K562 (cell line): ENCODE data around the gene ERMN. TPM values are rescaled to one million over a fixed set of nuclear protein-coding genes. Genes with fewer than 3 reads are reported as not detected.

Experiments used
- ATAC-seq: fragments of 200-7000 bp; cut with Tn5 transposase; 3 replicates; pipeline ENCODE4 v1.9.1; 2020; ENCODE audit warnings: moderate library complexity
- BruUV-seq: library from RNA; stranded (reverse); fragments of 400-500 nt; replicated peaks from 2 replicates; lab custom pipeline; 2021; lab: Mats Ljungman, UMichigan
- CTCF ChIA-PET: fragments of 300-600 bp; formaldehyde crosslinking; extraction: SDS; loops from one replicate; lab custom pipeline; 2021; ENCODE audit warnings: low intra/inter-chr PET ratio; lab: Yijun Ruan, JAX
- POLR2A ChIA-PET: fragments of 300-600, 350-650 bp; sonication (Branson Sonifier 250); formaldehyde crosslinking; extraction: SDS; loops from one replicate; lab custom pipeline; 2021; ENCODE audit warnings: antibody characterized with exemption, inconsistent platforms; lab: Yijun Ruan, JAX
- DNase-seq, 4 experiments: peaks; one replicate each; pipeline versions ENCODE4 v3.0.0 to v3.0.0-alpha.2; 2011 to 2018; ENCODE audit warnings: low spot score in 3 of 4, mixed read lengths in 3 of 4; ENCODE audit errors: extremely low read depth in 1 of 4
- FAIRE-seq: peaks from 2 replicates; lab custom pipeline; 2011; peaks lifted over from hg19 to GRCh38; lab: Jason Lieb, UNC
- H2AFZ ChIP-seq: 2 replicates; pipeline ENCODE4 v1.6.0; 2011; ENCODE audit warnings: low read depth, low read length, control low read depth, inconsistent platforms
- H3K27ac ChIP-seq: fragments of 200-600 bp; 3 replicates; pipeline ENCODE4 v1.8.0; 2011; ENCODE audit warnings: low read depth, mild to moderate bottlenecking, control low read depth, inconsistent platforms, low read length, moderate library complexity, mixed read lengths; ENCODE audit errors: extremely low read depth
- H3K27me3 ChIP-seq, 2 experiments: fragments of 300-600 bp in 1 of 2; 2 replicates in 1 of 2; 3 replicates in 1 of 2; pipeline versions ENCODE4 v1.6.0 to v1.8.0; 2011; ENCODE audit warnings: inconsistent platforms in 2 of 2, low read length in 2 of 2, mild to moderate bottlenecking in 1 of 2, mixed read lengths in 1 of 2, moderate library complexity in 1 of 2; ENCODE audit not compliant: control insufficient read depth in 2 of 2, insufficient read depth in 2 of 2
- H3K36me3 ChIP-seq: fragments of 300-600 bp; 3 replicates; pipeline ENCODE4 v1.8.0; 2011; ENCODE audit warnings: mild to moderate bottlenecking, low read length, inconsistent platforms; ENCODE audit not compliant: control insufficient read depth, insufficient read depth
- H3K4me1 ChIP-seq, 2 experiments: fragments of 200-600 bp in 1 of 2; replicated peaks in 1 of 2; 2 replicates in 1 of 2; 3 replicates in 1 of 2; pipeline versions ENCODE4 v1.5.1 to v1.8.0; 2011; ENCODE audit warnings: inconsistent platforms in 2 of 2, low read length in 2 of 2, mild to moderate bottlenecking in 1 of 2, mixed read lengths in 1 of 2, moderate library complexity in 1 of 2; ENCODE audit not compliant: control insufficient read depth in 2 of 2, insufficient read depth in 2 of 2
- H3K4me2 ChIP-seq: 2 replicates; pipeline ENCODE4 v1.6.1; 2011; ENCODE audit warnings: low read length, control low read depth, inconsistent platforms, mixed read lengths; ENCODE audit not compliant: insufficient read depth
- H3K4me3 ChIP-seq: fragments of 200-600 bp; sonication (generic), shearing (Covaris generic); 2 replicates; pipeline ENCODE4 v1.5.1; 2016; ENCODE audit warnings: control low read depth, inconsistent platforms
- H3K79me2 ChIP-seq: fragments of 200-600 bp; 3 replicates; pipeline ENCODE4 v1.8.0; 2011; ENCODE audit warnings: low read length, inconsistent platforms; ENCODE audit not compliant: control insufficient read depth, insufficient read depth
- H3K9ac ChIP-seq, 2 experiments: 2 replicates each; pipeline versions ENCODE4 v1.6.0 to v1.6.1; 2011; ENCODE audit warnings: low read depth in 2 of 2, low read length in 2 of 2, control low read depth in 1 of 2, inconsistent platforms in 1 of 2, mild to moderate bottlenecking in 1 of 2, mixed read lengths in 1 of 2; ENCODE audit not compliant: insufficient read depth in 1 of 2
- H3K9me1 ChIP-seq: one replicate; pipeline ENCODE4 v1.6.0; 2011; ENCODE audit warnings: inconsistent platforms, mild to moderate bottlenecking, low read length, moderate library complexity; ENCODE audit not compliant: control insufficient read depth, insufficient read depth
- H3K9me3 ChIP-seq: replicated peaks from 2 replicates; pipeline ENCODE4 v1.5.1; 2011; ENCODE audit warnings: low read depth, low read length, inconsistent platforms; ENCODE audit not compliant: control insufficient read depth, insufficient read depth
- H4K20me1 ChIP-seq: replicated peaks from 2 replicates; pipeline ENCODE4 v1.6.1; 2011; ENCODE audit warnings: low read length, inconsistent platforms, mixed read lengths; ENCODE audit not compliant: control insufficient read depth, insufficient read depth
- CEBPB ChIP-seq: fragments of 450-650 bp; IDR thresholded peaks from 2 replicates; pipeline ENCODE4 v1.6.1; 2016; ENCODE audit warnings: missing genetic modification characterization, missing compliant biosample characterization
- ESRRA ChIP-seq: fragments of 450-650 bp; IDR thresholded peaks from 2 replicates; pipeline ENCODE4 v1.6.1; 2014; ENCODE audit warnings: low read depth, mild to moderate bottlenecking, moderate library complexity, borderline replicate concordance
- MLLT1 ChIP-seq, 2 experiments: fragments of 450-650 bp; IDR thresholded peaks; 2 replicates each; pipeline ENCODE4 v1.6.1; 2016
- MNT ChIP-seq, 2 experiments: fragments of 450-650 bp; conservative IDR thresholded peaks; 2 replicates each; pipeline ENCODE4 v1.6.1; 2017; ENCODE audit warnings: mild to moderate bottlenecking in 2 of 2, moderate library complexity in 2 of 2
- ZNF668 ChIP-seq: fragments of 250-450 bp; sonication (Bioruptor Pico); IDR thresholded peaks from 2 replicates; pipeline ENCODE4 v1.8.0; 2022; ENCODE audit warnings: mild to moderate bottlenecking, inconsistent platforms
- WGBS: fragments of 100-300 bp; shearing (Covaris generic); methylation state at CpG from one replicate; pipeline ENCODE4 v1.1.6; 2016; ENCODE audit warnings: low coverage, mixed read lengths; ENCODE audit not compliant: insufficient coverage; ENCODE audit errors: missing lambda C conversion rate; 5-methylcytosine and 5-hydroxymethylcytosine counted together
- in situ Hi-C: fragments of 300-500 bp; cut with MboI; formaldehyde crosslinking; loops from 4 replicates; pipeline ENCODE4 v1.15.0; 2018; ENCODE audit warnings: inconsistent platforms, mixed read lengths
- intact Hi-C: fragments of 100-400 bp; cut with micrococcal nuclease; formaldehyde crosslinking; loops from 2 replicates; pipeline ENCODE4 v1.14.2; 2022
- polyA plus RNA-seq, 8 experiments: library from polyadenylated mRNA; depleted of rRNA in 4 of 8; stranded (reverse) in 5 of 8; unstranded in 3 of 8; fragments of >200 nt; fragmentation: Nextera tagmentation in 2 of 8; fragmentation: Illumina TruSeq in 1 of 8; extraction: Ambion mirVana in 2 of 8; extraction: Trizol in 1 of 8; gene quantifications; 2 replicates each; pipeline versions ENCODE4 v1.2.1 to v1.2.3, GENCODE V29; 2011 to 2014; ENCODE audit warnings: inconsistent platforms in 1 of 8, missing spikeins in 1 of 8
- total RNA-seq, 7 experiments: library from RNA; depleted of rRNA in 6 of 7; stranded (reverse); fragments of >200 nt in 6 of 7; fragmentation: Illumina TruSeq in 2 of 7; extraction: Trizol in 2 of 7; gene quantifications; 2 replicates each; pipeline versions ENCODE4 v1.2.1 to v1.2.3, GENCODE V29; 2011 to 2021; ENCODE audit warnings: low replicate concordance in 1 of 7

The ERMN gene
- total and polyA plus RNA-seq, 9 of the 15 experiments (the other 6 are each of a cell fraction or from before 2014, with no cell fraction given) = 0.03 to 0.11 (median 0.05) TPM; not detected in 3

GRCh38 chr2:157321466-157321865 lies 4.2 kb downstream of the ERMN start:
- no peak overlapping the region for H3K4me3 ChIP-seq
- TF ChIP-seq CEBPB (tag) (peak; percentile 12; the same call in 1 of the 2 replicates), ZNF668 (CRISPR knock-in tag) (no peak), ESRRA (no peak), MNT (conservative IDR thresholded peaks at IDR 0.05) (no peak), MLLT1 (IDR thresholded peaks at IDR 0.05) (0 out of 4 replicates have a peak, but pooled peaks of 1 of the 2 experiments have one; percentile 24)
- no peak for DNase-seq
- no peak overlapping the region for H3K4me2 ChIP-seq
- H2AFZ ChIP-seq = no peak overlapping the region
- ATAC-seq = no peak
- intact Hi-C loops (no loop called here), in situ Hi-C loops (no loop called here)
- FAIRE-seq = no peak
- peaks cover 0 to 14% of the 10 kb centered on the region in 2 experiments; a peak in 2 of 5 replicates for H3K4me1 ChIP-seq
- BruUV-seq = no TSS peak
- CTCF ChIA-PET = no interaction called here
- no peak overlapping the region for H3K9ac ChIP-seq
- H4K20me1 ChIP-seq = no peaks in the 10 kb centered on the region
- no peaks in the 10 kb centered on the region for H3K9me1 ChIP-seq
- no peaks in the 10 kb centered on the region for H3K9me3 ChIP-seq
- no peaks in the 10 kb centered on the region for H3K79me2 ChIP-seq
- no peaks in the 10 kb centered on the region for H3K27me3 ChIP-seq
- 13% methylated on average over 2 of the region's 2 CpGs for WGBS
- POLR2A ChIA-PET = no interaction called here
- H3K27ac ChIP-seq = no peak overlapping the region
- no peaks in the 10 kb centered on the region for H3K36me3 ChIP-seq
